Activated T-cell treated with anti-CD3 and anti-CD28 coated beads, Interleukin-2, amount 50 U/mL, for 4 hours (primary cell): ENCODE data around the gene LACTB. TPM values are rescaled to one million over a fixed set of nuclear protein-coding genes. Genes with fewer than 3 reads are reported as not detected.
"Not testable (repeated sequence)": the region's sequence is repeated elsewhere in the genome, so short reads cannot be mapped to it uniquely, and the experiment has no call there.

Experiments
- ATAC-seq, 2 donors: fragments of 200-7000 bp; cut with Tn5 transposase; one replicate each; pipeline ENCODE4 v1.10.0; 2021
- DNase-seq: peaks from one replicate; pipeline ENCODE4 v3.0.0-alpha.2; 2020
- H3K27me3 Mint-ChIP-seq: one replicate; pipeline ENCODE4 v1.8.0; 2021; ENCODE audit warnings: low read depth, mixed read lengths
- H3K36me3 Mint-ChIP-seq: one replicate; pipeline ENCODE4 v1.8.0; 2022; ENCODE audit warnings: mixed read lengths; ENCODE audit not compliant: insufficient read depth
- H3K4me1 Mint-ChIP-seq: one replicate; pipeline ENCODE4 v1.8.0; 2021; ENCODE audit warnings: low read depth, mixed read lengths
- H3K4me3 Mint-ChIP-seq: one replicate; pipeline ENCODE4 v1.8.0; 2021; ENCODE audit warnings: mild to moderate bottlenecking, moderate library complexity, mixed read lengths
- H3K9me3 Mint-ChIP-seq: one replicate; pipeline ENCODE4 v1.8.0; 2021; ENCODE audit warnings: mixed read lengths
- total RNA-seq, 3 donors: library from RNA; stranded (reverse); gene quantifications; one replicate each; pipeline ENCODE4 v1.2.1, GENCODE V29; 2021

LACTB gene
- total RNA-seq, 3 donors from 2014 or later = 13.6 to 16.5 (median 14.2) TPM

DNA sequence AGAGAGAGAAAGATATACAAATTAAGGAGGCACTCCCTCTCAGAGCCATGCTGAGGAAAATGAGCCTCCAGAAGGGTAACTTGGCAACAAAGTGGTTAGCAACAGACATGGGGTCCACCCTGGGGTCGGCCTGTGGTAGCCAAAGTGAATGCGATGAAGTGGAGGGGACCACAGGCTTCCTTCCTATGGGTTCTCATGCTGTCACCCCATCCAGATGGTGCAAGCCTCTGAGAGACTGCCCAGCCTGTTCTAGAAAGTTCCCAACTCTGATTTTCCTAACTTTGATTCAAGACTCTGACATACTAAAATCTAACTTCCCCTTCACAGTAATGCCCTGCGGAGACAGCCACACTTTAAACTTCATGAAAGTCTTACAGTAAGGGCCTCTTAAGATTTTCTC is 18.2 kb upstream of the LACTB start:
- no peak overlapping the region for H3K4me3 Mint-ChIP-seq
- no peak for ATAC-seq
- H3K9me3 Mint-ChIP-seq = no peaks in the 10 kb centered on the region
- no peaks in the 10 kb centered on the region for H3K4me1 Mint-ChIP-seq
- no peak for DNase-seq
- H3K36me3 Mint-ChIP-seq = no peaks in the 10 kb centered on the region
- H3K27me3 Mint-ChIP-seq = peaks cover 24% of the 10 kb centered on the region

DNA sequence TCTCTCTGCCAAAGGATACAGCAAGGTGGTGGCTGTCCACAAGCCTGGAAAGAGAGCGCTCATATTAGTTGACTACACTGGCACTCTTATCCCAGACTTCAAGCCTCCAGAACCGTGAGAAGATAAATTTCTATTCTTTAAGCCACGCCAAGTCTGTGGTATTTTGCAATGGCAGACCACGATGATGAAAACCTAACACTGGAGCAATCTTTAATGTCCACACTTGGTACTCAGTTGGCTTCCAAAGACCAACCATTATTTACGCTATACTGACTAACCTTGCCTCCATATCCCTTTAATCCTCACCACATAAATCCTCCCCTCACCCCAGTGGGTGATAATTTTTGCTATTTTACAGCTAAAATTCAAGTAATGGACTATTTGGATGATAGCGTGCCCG is 16.9 kb upstream of the LACTB start:
- Mint-ChIP-seq H3K36me3 (no peaks in the 10 kb centered on the region), H3K27me3 (peaks cover 29% of the 10 kb centered on the region)
- ATAC-seq = no peak

DNA sequence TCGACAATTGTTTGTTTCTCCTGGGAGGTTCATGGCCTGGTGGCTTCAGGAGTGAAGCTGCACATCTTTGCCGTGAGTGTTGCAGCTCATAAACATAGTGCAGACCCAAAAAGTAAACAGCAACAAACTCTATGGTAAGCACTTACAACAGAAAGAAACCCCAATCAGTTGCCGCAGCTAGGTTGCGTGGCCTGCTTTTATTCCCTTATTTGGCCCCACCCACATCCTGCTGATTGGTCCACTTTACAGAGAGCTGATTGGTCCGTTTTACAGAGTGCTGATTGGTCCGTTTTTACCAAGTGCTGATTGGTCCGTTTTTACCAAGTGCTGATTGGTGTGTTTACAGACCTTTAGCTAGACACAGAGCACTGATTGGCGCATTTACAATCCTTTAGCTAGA is 16.3 kb upstream of the LACTB start:
- H3K4me1 Mint-ChIP-seq, H3K9me3 Mint-ChIP-seq, H3K4me3 Mint-ChIP-seq, DNase-seq, H3K36me3 Mint-ChIP-seq, ATAC-seq: not testable (repeated sequence)
- peaks cover 29% of the 10 kb centered on the region for H3K27me3 Mint-ChIP-seq

More for the DNA sequence above, 16.9 kb upstream of the LACTB start:
- Mint-ChIP-seq H3K9me3 (no peaks in the 10 kb centered on the region), H3K4me3 (no peak overlapping the region), H3K4me1 (no peaks in the 10 kb centered on the region)
- DNase-seq = no peak

DNA sequence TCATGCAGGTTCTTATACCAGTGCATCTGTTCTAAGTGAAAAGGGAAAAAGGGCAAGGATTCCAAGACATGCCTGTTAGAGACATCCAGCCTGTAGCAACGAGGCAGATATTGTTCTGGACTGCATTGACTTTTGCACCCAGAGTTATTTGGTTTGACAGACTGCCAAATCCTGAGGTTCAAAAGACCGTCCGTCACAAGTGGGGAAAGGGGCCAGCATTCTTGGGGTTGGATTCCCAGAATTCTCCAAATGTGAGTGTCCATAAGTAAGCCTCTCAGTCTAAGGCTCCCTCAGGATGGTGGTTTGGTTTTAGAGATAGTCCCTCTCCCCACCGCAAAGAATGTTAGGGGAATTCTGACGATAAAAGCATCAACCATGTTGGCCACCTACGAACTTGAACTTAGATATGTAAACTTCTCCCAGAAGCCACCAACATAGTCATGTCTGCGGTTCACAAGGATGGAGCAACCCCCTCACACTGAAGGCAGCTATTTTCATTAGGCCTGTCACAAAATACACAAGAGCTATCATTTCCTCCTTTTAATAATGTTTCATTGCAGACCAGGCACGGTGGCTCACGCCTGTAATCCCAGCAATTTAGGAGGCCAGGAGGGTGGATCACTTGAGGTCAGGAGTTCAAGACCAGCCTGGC is 13.6 kb upstream of the LACTB start:
- DNase-seq (no peak), ATAC-seq (no peak)
- Mint-ChIP-seq H3K27me3 (peaks cover 29% of the 10 kb centered on the region), H3K4me1 (no peaks in the 10 kb centered on the region), H3K36me3 (no peaks in the 10 kb centered on the region), H3K9me3 (no peaks in the 10 kb centered on the region), H3K4me3 (no peak overlapping the region)

DNA sequence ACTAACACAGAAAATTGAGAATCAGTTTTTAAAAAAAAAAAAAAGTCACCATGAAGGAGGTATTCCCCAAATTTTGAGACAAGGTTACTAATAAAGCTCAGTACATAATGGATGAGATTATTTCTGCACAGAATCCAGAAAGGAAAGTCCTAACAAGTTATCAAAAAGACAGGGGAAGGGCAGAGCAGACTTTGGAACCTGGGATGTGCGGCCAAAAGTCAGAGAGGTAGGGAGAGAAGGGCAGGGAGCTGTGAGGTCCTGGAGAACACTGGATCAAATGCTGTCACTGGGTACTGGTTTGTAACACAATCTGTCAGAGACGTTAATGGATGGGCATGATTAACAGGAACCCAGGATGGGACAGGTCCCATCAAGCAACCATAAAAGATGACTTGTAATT is 12.2 kb upstream of the LACTB start:
- no peak for ATAC-seq
- H3K9me3 Mint-ChIP-seq = no peaks in the 10 kb centered on the region
- H3K4me3 Mint-ChIP-seq = no peak overlapping the region
- H3K36me3 Mint-ChIP-seq = no peaks in the 10 kb centered on the region
- peaks cover 24% of the 10 kb centered on the region for H3K27me3 Mint-ChIP-seq
- H3K4me1 Mint-ChIP-seq = no peaks in the 10 kb centered on the region
- DNase-seq = no peak

GRCh38 chr15:63109920-63110319 is 11.7 kb upstream of the LACTB start:
- Mint-ChIP-seq H3K4me1 (no peaks in the 10 kb centered on the region), H3K27me3 (peaks cover 21% of the 10 kb centered on the region), H3K4me3 (no peak overlapping the region), H3K9me3 (no peaks in the 10 kb centered on the region), H3K36me3 (no peaks in the 10 kb centered on the region)
- DNase-seq = no peak
- ATAC-seq = no peak

GRCh38 chr15:63110428-63111026 is 11.1 kb upstream of the LACTB start:
- no peak for ATAC-seq
- Mint-ChIP-seq H3K9me3 (no peaks in the 10 kb centered on the region), H3K36me3 (no peaks in the 10 kb centered on the region), H3K4me1 (no peaks in the 10 kb centered on the region), H3K27me3 (peaks cover 15% of the 10 kb centered on the region), H3K4me3 (no peak overlapping the region)
- no peak for DNase-seq

GRCh38 chr15:63111481-63111880 is 10.2 kb upstream of the LACTB start:
- no peak for DNase-seq
- Mint-ChIP-seq H3K4me3 (no peak overlapping the region), H3K4me1 (no peaks in the 10 kb centered on the region), H3K27me3 (peaks cover 10% of the 10 kb centered on the region), H3K9me3 (no peaks in the 10 kb centered on the region), H3K36me3 (no peaks in the 10 kb centered on the region)
- no peak for ATAC-seq

- ATAC-seq (no peak), DNase-seq (no peak)
- Mint-ChIP-seq H3K4me1 (no peaks in the 10 kb centered on the region), H3K27me3 (peaks cover 6% of the 10 kb centered on the region), H3K36me3 (no peaks in the 10 kb centered on the region), H3K9me3 (no peaks in the 10 kb centered on the region), H3K4me3 (no peak overlapping the region)
Measured at GRCh38 chr15:63112871-63113270, 8.8 kb upstream of the LACTB start.

DNA sequence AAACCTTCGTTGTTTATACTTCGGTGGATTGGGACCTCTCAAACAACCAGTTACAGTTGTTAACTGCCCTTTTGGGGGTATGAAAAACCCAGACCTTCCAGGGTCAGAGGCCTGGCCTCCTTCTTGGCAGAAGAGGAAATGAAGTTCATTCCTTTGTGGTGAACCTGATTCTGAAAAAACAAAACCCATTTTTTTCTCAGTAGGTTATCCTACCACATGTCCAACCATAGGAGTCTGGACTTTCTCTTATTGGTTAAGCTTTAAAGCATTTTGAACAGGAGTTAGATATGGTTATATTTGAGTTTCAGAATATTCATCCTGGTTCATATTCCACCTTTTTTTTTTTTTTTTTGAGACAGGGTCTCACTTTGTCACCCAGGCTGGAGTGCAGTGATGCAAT is 7.2 kb upstream of the LACTB start:
- Mint-ChIP-seq H3K4me1 (no peaks in the 10 kb centered on the region), H3K4me3 (no peak overlapping the region), H3K27me3 (no peaks in the 10 kb centered on the region), H3K36me3 (no peaks in the 10 kb centered on the region), H3K9me3 (peaks cover 4% of the 10 kb centered on the region)
- DNase-seq (no peak), ATAC-seq (no peak)

DNA sequence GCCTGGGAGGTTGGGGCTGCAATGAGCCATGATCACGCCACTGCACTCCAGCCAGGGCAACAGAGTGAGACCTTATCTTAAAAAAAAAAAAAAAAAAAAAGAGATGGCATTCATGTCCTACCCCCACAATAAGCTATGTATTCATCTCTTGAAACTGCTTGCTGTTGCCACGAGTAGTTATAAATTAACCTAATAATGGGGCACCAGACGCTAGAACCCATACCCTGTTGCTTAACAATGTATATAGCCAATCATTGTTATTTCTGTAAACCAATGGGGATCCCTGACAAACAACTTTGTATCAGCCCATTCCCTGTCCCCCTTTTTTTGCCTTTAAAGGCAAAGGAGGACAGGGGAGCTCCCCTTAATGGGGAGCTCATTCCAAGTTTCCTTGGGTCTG is 2.8 kb upstream of the LACTB start:
- DNase-seq (no peak), ATAC-seq (no peak)
- Mint-ChIP-seq H3K4me3 (no peak overlapping the region), H3K9me3 (peaks cover 14% of the 10 kb centered on the region), H3K36me3 (no peaks in the 10 kb centered on the region), H3K27me3 (no peaks in the 10 kb centered on the region), H3K4me1 (peaks cover 15% of the 10 kb centered on the region)

- Mint-ChIP-seq H3K4me1 (peaks cover 18% of the 10 kb centered on the region), H3K27me3 (no peaks in the 10 kb centered on the region), H3K36me3 (peaks cover 5% of the 10 kb centered on the region), H3K4me3 (peak overlapping the region; percentile 91), H3K9me3 (peaks cover 14% of the 10 kb centered on the region)
- DNase-seq = peak; percentile 84
- peak; percentile 87 to 89 for ATAC-seq
Measured at GRCh38 chr15:63122002-63122875, 578 bp downstream of the LACTB start.

DNA sequence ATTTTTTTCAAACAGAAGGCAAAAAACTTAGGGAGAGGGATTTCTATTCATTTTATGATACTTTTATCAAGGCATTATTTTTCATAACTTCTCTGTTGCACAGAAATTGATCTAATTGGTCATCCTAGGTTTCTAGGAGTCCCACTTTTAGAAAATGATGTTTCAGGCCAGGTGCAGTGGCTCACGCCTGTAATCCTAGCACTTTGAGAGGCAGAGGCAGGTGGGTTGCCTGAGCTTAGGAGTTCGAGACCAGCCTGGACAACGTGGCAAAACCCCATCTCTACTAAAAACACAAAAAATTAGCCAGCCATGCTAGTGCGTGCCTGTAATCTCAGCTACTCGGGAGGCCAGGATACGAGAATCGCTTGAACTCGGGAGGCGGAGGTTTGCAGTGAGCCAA is 2.8 kb downstream of the LACTB start:
- ATAC-seq (no peak), DNase-seq (no peak)
- Mint-ChIP-seq H3K36me3 (peaks cover 13% of the 10 kb centered on the region), H3K4me3 (no peak overlapping the region), H3K9me3 (peaks cover 9% of the 10 kb centered on the region), H3K27me3 (no peaks in the 10 kb centered on the region), H3K4me1 (peaks cover 18% of the 10 kb centered on the region)

GRCh38 chr15:63126726-63127125 is 5.1 kb downstream of the LACTB start:
- no peak for DNase-seq
- Mint-ChIP-seq H3K4me1 (peaks cover 12% of the 10 kb centered on the region), H3K9me3 (no peaks in the 10 kb centered on the region), H3K36me3 (peaks cover 23% of the 10 kb centered on the region), H3K4me3 (no peak overlapping the region), H3K27me3 (no peaks in the 10 kb centered on the region)
- ATAC-seq = no peak

GRCh38 chr15:63133786-63134185 is 12.1 kb downstream of the LACTB start:
- no peaks in the 10 kb centered on the region for H3K27me3 Mint-ChIP-seq
- no peak overlapping the region for H3K4me3 Mint-ChIP-seq
- peaks cover 18% of the 10 kb centered on the region for H3K36me3 Mint-ChIP-seq
- H3K4me1 Mint-ChIP-seq = peaks cover 15% of the 10 kb centered on the region
- ATAC-seq (no peak), DNase-seq (no peak)
- no peaks in the 10 kb centered on the region for H3K9me3 Mint-ChIP-seq
